ENCODE results near the gene PTPRH. TPM values are rescaled to one million over a fixed set of nuclear protein-coding genes. Genes with fewer than 3 reads are reported as not detected.

Gene PTPRH
- total RNA-seq, 1 donor from 2014 or later = not detected

DNA sequence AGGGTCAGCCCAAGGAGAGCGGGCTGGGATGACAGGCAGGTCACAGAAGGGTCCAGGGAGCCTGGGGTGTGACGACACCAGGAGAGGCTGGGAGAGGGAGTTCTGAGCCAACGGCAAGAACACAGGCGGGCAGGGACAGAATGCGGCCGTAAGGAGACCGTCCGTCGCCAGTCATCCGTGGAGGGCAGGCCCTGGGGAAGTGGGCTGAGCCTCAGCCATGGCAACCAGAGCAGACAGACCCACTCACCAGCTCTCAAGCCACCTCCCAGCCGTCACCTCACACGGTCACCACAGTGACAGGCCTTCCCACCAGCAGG lies 22.9 kb upstream of the PTPRH start:
- H3K36me3 Mint-ChIP-seq (ENCODE audit: low read depth, unreplicated experiment) = peaks cover 46% of the 10 kb centered on the region
- no peak overlapping the region for H3K27ac Mint-ChIP-seq (ENCODE audit: unreplicated experiment)
- no peaks in the 10 kb centered on the region for H3K4me1 Mint-ChIP-seq (ENCODE audit: unreplicated experiment)
- H3K4me3 Mint-ChIP-seq (ENCODE audit: unreplicated experiment) = no peak overlapping the region
- no peak for DNase-seq (ENCODE audit: low spot score)
- TF ChIP-seq, protein P1, sequence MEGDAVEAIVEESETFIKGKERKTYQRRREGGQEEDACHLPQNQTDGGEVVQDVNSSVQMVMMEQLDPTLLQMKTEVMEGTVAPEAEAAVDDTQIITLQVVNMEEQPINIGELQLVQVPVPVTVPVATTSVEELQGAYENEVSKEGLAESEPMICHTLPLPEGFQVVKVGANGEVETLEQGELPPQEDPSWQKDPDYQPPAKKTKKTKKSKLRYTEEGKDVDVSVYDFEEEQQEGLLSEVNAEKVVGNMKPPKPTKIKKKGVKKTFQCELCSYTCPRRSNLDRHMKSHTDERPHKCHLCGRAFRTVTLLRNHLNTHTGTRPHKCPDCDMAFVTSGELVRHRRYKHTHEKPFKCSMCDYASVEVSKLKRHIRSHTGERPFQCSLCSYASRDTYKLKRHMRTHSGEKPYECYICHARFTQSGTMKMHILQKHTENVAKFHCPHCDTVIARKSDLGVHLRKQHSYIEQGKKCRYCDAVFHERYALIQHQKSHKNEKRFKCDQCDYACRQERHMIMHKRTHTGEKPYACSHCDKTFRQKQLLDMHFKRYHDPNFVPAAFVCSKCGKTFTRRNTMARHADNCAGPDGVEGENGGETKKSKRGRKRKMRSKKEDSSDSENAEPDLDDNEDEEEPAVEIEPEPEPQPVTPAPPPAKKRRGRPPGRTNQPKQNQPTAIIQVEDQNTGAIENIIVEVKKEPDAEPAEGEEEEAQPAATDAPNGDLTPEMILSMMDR (IDR thresholded peaks at IDR 0.05; ENCODE audit: unreplicated experiment) = no peak
- no peaks in the 10 kb centered on the region for H3K9me3 Mint-ChIP-seq (ENCODE audit: unreplicated experiment)
- peaks cover 9% of the 10 kb centered on the region for H3K27me3 Mint-ChIP-seq (ENCODE audit: unreplicated experiment)

DNA sequence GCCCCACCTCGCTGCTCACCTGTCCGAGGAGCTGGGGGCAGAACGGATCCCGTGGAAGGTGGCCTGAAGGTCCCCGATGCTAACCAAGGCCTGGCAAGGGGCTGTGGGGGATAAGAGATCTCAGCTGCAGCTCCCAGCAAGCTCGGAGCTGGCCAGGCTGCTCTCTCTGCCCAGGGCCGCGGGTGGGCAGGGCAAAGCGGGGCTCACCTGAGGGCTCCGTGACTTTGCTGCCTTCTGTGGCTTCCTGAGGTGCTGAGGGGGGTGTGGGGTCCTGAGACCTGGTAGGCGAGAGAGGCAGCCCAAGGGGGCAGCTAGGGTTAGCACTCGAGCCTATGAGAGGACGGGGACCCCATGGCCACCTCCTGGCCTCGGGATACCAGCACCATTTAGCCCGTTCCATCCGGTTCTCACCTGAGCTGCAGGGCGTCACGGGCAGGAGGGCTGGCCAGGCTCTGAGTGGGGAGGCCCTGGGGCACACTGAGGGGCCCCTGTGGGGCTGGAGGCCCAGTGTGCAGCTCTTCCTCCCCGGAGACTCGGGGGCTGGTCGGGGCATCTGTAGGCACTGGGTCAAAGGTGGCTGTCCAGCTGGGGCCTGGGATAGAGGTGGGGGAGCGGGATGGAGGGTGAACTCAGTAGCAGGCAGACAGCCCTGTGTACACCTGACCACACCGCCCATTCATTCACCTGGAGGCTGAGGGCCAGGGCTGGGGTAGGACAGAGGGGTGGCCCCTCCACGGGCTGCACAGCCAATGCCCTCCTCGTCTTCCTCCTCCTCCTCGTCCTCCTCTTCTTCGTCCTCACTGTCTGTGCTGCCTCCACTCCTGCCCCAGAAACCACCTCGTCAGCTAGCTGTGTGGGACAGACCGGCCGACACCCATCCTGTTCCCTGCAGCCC lies 22.3 kb upstream of the PTPRH start:
- DNase-seq (ENCODE audit: low spot score) = no peak
- H3K4me1 Mint-ChIP-seq (ENCODE audit: unreplicated experiment) = no peaks in the 10 kb centered on the region
- TF ChIP-seq, protein P1 (IDR thresholded peaks at IDR 0.05; ENCODE audit: unreplicated experiment) = no peak
- no peaks in the 10 kb centered on the region for H3K9me3 Mint-ChIP-seq (ENCODE audit: unreplicated experiment)
- peaks cover 42% of the 10 kb centered on the region for H3K36me3 Mint-ChIP-seq (ENCODE audit: low read depth, unreplicated experiment)
- no peak overlapping the region for H3K27ac Mint-ChIP-seq (ENCODE audit: unreplicated experiment)
- H3K27me3 Mint-ChIP-seq (ENCODE audit: unreplicated experiment) = peaks cover 7% of the 10 kb centered on the region
- no peak overlapping the region for H3K4me3 Mint-ChIP-seq (ENCODE audit: unreplicated experiment)

DNA sequence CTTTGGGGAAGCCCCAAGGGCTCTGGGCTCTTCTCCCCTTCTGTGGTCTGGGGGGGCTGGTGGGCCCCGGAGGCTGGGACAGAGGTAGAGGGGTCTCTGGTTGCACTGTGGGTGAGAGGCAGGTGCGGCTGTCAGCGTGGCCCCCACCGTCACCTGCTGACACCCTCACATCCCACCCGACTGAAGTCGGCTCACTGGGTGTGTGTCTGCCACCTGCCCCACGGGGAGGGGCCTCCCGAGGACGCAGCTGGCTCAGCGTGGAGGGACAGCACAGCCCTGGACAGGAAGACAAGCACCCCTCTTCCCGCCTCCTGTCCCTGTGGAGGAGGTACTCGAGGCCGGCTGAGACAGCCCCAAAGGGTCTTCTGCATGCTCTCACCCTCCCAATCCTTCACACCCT lies 21.5 kb upstream of the PTPRH start:
- Mint-ChIP-seq H3K4me1 (ENCODE audit: unreplicated experiment) (no peaks in the 10 kb centered on the region), H3K36me3 (ENCODE audit: low read depth, unreplicated experiment) (peaks cover 37% of the 10 kb centered on the region), H3K9me3 (ENCODE audit: unreplicated experiment) (no peaks in the 10 kb centered on the region), H3K27me3 (ENCODE audit: unreplicated experiment) (peaks cover 7% of the 10 kb centered on the region), H3K4me3 (ENCODE audit: unreplicated experiment) (no peak overlapping the region), H3K27ac (ENCODE audit: unreplicated experiment) (no peak overlapping the region)
- no peak for DNase-seq (ENCODE audit: low spot score)
- TF ChIP-seq, protein P1 (IDR thresholded peaks at IDR 0.05; ENCODE audit: unreplicated experiment) = no peak

DNA sequence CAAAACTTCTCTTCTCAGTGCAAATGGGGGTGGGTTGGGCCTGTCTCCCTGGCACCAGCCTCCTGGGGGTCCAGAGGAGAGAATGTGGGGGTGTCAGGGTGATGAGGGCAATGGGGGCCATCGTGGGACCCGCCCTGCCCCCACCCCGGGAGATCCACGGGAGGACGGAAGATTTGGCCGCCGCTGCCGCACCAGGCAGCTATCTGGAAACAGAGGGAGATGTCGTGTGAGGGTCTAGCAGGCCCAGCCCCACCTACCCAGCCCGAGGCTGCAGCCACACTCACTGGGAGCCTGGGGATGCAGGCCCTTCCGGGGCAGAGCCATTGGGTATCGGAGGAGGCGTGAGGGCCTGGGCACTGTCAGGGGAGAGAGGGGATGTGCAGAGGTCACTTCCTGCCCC lies 21.0 kb upstream of the PTPRH start:
- Mint-ChIP-seq H3K4me1 (ENCODE audit: unreplicated experiment) (peaks cover 3% of the 10 kb centered on the region), H3K27me3 (ENCODE audit: unreplicated experiment) (peaks cover 11% of the 10 kb centered on the region), H3K36me3 (ENCODE audit: low read depth, unreplicated experiment) (peaks cover 41% of the 10 kb centered on the region), H3K27ac (ENCODE audit: unreplicated experiment) (no peak overlapping the region), H3K4me3 (ENCODE audit: unreplicated experiment) (no peak overlapping the region), H3K9me3 (ENCODE audit: unreplicated experiment) (no peaks in the 10 kb centered on the region)
- DNase-seq (ENCODE audit: low spot score) = no peak
- TF ChIP-seq, protein P1 (IDR thresholded peaks at IDR 0.05; ENCODE audit: unreplicated experiment) = no peak

DNA sequence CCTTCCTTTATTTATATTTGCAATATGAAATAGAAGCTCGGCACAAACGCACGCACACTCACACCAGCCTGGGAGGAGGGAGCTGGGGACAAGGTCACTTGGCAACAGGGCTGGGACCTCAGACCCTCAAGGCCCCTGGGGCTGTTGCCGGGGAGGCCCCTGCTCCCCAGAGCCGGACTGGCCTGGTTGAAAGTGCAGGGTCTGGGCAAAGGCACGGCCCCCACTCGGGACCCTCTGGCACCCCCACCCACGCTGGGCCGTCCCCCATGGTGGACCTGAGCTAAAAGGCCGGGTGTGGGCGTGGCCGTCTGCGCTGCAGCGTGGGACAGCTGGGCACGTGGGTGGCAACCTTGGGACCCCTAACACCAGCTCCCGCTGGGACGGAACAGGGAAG lies 20.5 kb upstream of the PTPRH start:
- peaks cover 36% of the 10 kb centered on the region for H3K36me3 Mint-ChIP-seq (ENCODE audit: low read depth, unreplicated experiment)
- H3K4me3 Mint-ChIP-seq (ENCODE audit: unreplicated experiment) = no peak overlapping the region
- peaks cover 11% of the 10 kb centered on the region for H3K27me3 Mint-ChIP-seq (ENCODE audit: unreplicated experiment)
- peaks cover 3% of the 10 kb centered on the region for H3K4me1 Mint-ChIP-seq (ENCODE audit: unreplicated experiment)
- H3K27ac Mint-ChIP-seq (ENCODE audit: unreplicated experiment) = no peak overlapping the region
- DNase-seq (ENCODE audit: low spot score) = no peak
- TF ChIP-seq, protein P1 (IDR thresholded peaks at IDR 0.05; ENCODE audit: unreplicated experiment) = no peak
- H3K9me3 Mint-ChIP-seq (ENCODE audit: unreplicated experiment) = no peaks in the 10 kb centered on the region

Measured in endothelial cell (in vitro differentiated cells).